ENCODE measurements around the gene APAF1. TPM values are rescaled to one million over a fixed set of nuclear protein-coding genes. Genes with fewer than 3 reads are reported as not detected.
A peak's percentile ranks its signal among the peaks of the same experiment; 100 is the strongest.

The APAF1 gene
- total and polyA plus RNA-seq, 8 donors: 4.4 to 93.9 (median 18.5) TPM

DNA sequence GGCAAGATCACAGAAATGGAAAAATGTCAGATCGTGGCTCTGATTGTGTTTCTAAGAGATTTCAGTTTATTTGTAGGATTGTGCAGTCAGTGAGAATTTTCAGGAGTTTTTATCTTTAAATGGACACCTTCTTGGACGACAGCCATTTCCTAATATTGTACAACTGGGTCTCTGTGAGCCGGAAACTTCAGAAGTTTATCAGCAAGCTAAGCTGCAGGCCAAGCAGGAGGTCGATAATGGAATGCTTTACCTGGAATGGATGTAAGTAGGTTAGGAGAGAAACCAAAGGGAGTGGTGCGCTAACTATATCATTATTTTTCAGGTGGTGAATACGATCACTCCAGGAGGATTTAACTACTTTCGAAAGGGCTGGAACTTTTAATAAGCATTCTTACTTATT, 26.4 kb downstream of the APAF1 start:
- peak in 1 of 2 donors; percentile 72 for DNase-seq
- 33 to 55% (median 41%) methylated on average over 7 of the region's 7 CpGs for WGBS, 5 donors
- H3K4me1 ChIP-seq: peaks cover 0 to 8% (median 4%) of the 10 kb centered on the region in 4 donors
- no peak overlapping the region for H3K27ac ChIP-seq
- no peak overlapping the region for H3K4me3 ChIP-seq
- TF ChIP-seq, protein P1, sequence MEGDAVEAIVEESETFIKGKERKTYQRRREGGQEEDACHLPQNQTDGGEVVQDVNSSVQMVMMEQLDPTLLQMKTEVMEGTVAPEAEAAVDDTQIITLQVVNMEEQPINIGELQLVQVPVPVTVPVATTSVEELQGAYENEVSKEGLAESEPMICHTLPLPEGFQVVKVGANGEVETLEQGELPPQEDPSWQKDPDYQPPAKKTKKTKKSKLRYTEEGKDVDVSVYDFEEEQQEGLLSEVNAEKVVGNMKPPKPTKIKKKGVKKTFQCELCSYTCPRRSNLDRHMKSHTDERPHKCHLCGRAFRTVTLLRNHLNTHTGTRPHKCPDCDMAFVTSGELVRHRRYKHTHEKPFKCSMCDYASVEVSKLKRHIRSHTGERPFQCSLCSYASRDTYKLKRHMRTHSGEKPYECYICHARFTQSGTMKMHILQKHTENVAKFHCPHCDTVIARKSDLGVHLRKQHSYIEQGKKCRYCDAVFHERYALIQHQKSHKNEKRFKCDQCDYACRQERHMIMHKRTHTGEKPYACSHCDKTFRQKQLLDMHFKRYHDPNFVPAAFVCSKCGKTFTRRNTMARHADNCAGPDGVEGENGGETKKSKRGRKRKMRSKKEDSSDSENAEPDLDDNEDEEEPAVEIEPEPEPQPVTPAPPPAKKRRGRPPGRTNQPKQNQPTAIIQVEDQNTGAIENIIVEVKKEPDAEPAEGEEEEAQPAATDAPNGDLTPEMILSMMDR (IDR thresholded peaks at IDR 0.05): no peak
- TF ChIP-seq POLR2A (IDR thresholded peaks at IDR 0.05): no peak
- TF ChIP-seq POLR2AphosphoS5 (IDR thresholded peaks at IDR 0.05): no peak
- TF ChIP-seq EP300 (IDR thresholded peaks at IDR 0.05): no peak
- no peaks in the 10 kb centered on the region for H3K9me3 ChIP-seq
- H3K36me3 ChIP-seq: peaks cover 15 to 74% (median 66%) of the 10 kb centered on the region in 4 donors
- no peaks in the 10 kb centered on the region for H3K27me3 ChIP-seq
- intact Hi-C loops (cut with DNase I; ENCODE audit: low total_unique reads): no loop called here

DNA sequence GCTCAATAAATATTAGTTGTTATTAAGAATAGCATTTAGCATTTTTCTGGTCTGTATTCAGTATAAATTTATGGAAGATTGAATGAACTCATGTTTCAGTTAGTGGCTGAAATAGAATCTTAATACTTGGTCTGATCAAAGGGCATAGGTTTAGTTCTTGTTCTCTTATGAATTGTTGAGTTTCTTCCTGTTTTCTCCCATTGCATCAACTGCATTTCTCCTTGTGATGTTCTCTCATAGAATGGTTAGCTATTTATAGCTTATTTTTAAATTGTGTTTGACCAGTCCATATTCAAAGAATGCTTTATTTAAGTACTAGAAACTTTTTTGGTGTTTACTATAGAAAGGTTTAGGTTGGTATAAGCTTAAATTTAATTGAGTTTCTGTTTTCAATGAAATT, 29.8 kb downstream of the APAF1 start:
- DNase-seq: no peak
- H3K27me3 ChIP-seq: no peaks in the 10 kb centered on the region
- H3K4me3 ChIP-seq: no peak overlapping the region
- H3K4me1 ChIP-seq: peaks cover 0 to 8% (median 4%) of the 10 kb centered on the region in 4 donors
- H3K36me3 ChIP-seq: peaks cover 23 to 81% (median 70%) of the 10 kb centered on the region in 4 donors
- H3K27ac ChIP-seq: no peak overlapping the region
- no peaks in the 10 kb centered on the region for H3K9me3 ChIP-seq
- intact Hi-C loops (cut with DNase I; ENCODE audit: low total_unique reads): no loop called here
- no peak for TF ChIP-seq POLR2A (IDR thresholded peaks at IDR 0.05)
- TF ChIP-seq POLR2AphosphoS5 (IDR thresholded peaks at IDR 0.05): no peak
- no peak for TF ChIP-seq EP300 (IDR thresholded peaks at IDR 0.05)
- TF ChIP-seq, protein P1 (IDR thresholded peaks at IDR 0.05): no peak

DNA sequence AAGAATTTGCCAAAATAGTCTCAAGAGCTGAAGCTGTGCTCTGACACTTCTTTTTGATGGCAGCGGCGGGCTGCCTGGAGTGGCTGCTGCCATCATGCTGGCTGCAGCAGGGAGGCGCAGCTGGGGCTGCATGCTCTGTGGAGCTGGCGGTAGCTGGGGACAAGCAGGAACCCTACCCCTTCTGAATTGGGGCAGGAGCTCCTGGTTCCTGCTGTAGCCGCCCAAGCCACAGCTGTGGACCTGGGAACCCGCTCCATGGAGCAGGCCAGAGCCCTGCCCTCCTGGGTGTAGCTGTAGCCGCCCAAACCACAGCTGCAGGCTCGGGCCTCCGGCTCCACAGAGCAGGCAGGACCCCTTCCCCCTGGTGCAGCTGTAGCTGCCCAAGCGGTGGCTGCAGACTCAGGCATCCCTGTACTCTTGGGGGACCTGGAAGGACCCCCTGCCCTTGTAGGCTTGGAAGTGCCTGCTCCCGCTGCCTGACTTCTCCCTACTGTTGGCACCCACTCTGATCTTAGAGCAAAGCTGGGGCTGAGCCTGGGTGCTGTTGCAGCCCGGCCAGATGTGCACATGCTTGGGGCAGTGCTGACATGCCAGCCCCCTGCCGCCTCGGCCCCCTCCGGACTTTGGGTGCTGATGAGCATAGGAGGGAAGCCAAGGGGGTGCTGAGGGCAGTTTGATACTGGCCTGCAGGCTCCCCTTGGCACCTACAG, 33.3 kb downstream of the APAF1 start:
- Histone ChIP-seq H3K27me3 (no peaks in the 10 kb centered on the region), H3K4me3 (no peak overlapping the region), H3K27ac (no peak overlapping the region), H3K36me3 (peaks cover 24 to 93% (median 86%) of the 10 kb centered on the region in 4 donors), H3K9me3 (no peaks in the 10 kb centered on the region), H3K4me1 (no peaks in the 10 kb centered on the region)
- intact Hi-C loops (cut with DNase I; ENCODE audit: low total_unique reads): no loop called here
- DNase-seq: no peak
- 92 to 97% (median 95%) methylated on average over 5 to 15 of the region's 15 CpGs for WGBS, 5 donors
- TF ChIP-seq POLR2AphosphoS5 (IDR thresholded peaks at IDR 0.05): no peak
- no peak for TF ChIP-seq EP300 (IDR thresholded peaks at IDR 0.05)
- TF ChIP-seq POLR2A (IDR thresholded peaks at IDR 0.05): no peak
- TF ChIP-seq, protein P1 (IDR thresholded peaks at IDR 0.05): no peak

DNA sequence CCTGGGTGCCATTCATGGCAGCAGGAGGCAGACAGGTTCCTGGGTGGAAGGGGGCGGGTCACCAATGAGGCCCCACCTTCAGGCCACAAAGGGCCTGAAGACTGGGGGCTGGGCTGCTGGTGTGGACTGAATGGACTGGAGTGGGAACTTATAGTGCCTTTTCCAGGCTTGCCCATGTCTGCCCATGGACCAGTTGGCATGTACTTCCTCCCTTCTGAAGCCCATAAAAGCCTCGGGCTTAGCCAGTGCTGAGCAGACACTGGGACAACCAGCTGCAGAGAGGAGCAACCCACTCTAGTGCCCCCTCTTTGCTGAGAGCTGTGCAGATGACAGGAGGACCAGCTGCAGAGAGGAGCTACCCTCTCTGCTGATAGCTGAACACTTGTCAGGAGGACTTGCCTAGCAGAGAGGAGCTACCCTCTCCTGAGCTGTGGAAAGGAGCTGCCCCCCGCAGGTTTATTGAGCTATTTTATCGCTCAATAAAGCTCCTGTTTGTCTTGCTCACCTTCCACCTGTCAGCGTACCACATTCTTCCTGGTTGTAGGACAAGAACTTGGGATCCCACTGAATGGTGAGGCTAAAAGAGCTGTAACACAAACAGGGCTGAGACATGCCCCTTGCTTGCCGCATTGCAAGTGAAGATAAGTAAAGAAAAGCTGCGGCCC, 34.0 kb downstream of the APAF1 start:
- no peak for DNase-seq
- H3K27me3 ChIP-seq: no peaks in the 10 kb centered on the region
- H3K27ac ChIP-seq: no peak overlapping the region
- H3K36me3 ChIP-seq: peaks cover 28 to 93% (median 88%) of the 10 kb centered on the region in 4 donors
- WGBS, 5 donors: 92 to 98% (median 95%) methylated on average over 5 to 7 of the region's 7 CpGs
- TF ChIP-seq POLR2A (IDR thresholded peaks at IDR 0.05) (no peak), EP300 (IDR thresholded peaks at IDR 0.05) (no peak), POLR2AphosphoS5 (IDR thresholded peaks at IDR 0.05) (no peak)
- TF ChIP-seq, protein P1 (IDR thresholded peaks at IDR 0.05): no peak
- H3K4me3 ChIP-seq: no peak overlapping the region
- no peaks in the 10 kb centered on the region for H3K4me1 ChIP-seq
- H3K9me3 ChIP-seq: no peaks in the 10 kb centered on the region
- intact Hi-C loops (cut with DNase I; ENCODE audit: low total_unique reads): no loop called here
